Hematopoietic multipotent progenitor cell treated with erythropoietin and hydrocortisone succinate and interleukin-3 and kit ligand, for 8 days (in vitro differentiated cells): ENCODE measurements around the gene NFIA.
A peak's percentile ranks its signal among the peaks of the same experiment; 100 is the strongest.
"Not testable (repeated sequence)": the region's sequence is repeated elsewhere in the genome, so short reads cannot be mapped to it uniquely, and the experiment has no call there.

Source experiments
- DNase-seq: peaks from one replicate; pipeline ENCODE4 v3.0.0-alpha.2; 2015

The NFIA gene

GRCh38 chr1:61109158-61109557 is 26.8 kb downstream of the NFIA start:
- peak; percentile 66 for DNase-seq

DNA sequence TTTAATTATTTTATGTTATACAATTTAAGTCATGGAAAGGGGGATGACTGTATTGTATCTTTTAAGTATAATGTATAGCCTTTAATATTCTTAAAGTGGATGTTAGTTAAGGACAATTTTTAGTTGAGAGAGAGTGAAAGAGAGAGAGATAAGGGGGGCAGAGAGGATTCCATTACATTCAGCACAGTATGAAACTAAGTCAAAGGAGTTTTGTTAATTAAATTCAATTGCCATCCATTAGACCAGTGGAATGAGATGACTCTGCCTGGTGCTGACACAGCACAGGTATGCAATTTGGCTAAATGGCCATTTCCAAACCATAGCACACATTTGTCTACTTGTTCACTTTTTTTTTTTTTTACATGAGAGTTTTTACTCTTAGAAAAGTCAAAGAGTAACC is 27.5 kb downstream of the NFIA start:
- DNase-seq: no peak

DNA sequence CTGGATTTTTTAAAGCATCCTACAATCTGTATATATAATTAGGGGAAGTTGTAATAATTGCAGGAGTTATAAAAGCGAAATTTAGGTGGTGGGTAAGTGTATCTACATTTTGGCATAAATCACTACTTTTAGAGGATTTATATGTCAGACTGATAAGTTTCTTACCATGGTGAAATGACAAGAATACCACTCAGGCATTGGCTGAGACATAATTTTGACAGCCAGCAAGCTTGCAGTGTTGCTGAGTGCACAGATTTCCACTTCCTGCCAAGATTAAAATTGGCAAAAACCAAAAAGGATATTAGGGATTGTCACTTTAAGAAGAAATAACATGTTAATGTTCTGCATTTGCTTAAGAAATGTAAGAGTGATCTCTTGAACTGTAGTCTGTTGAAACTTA is 28.2 kb downstream of the NFIA start:
- no peak for DNase-seq

- DNase-seq: no peak
Observed at GRCh38 chr1:61111084-61112004, 29.0 kb downstream of the NFIA start.

- peak; percentile 9 for DNase-seq
Observed at GRCh38 chr1:61114178-61114870, 32.0 kb downstream of the NFIA start.

GRCh38 chr1:61115436-61115835 is 33.1 kb downstream of the NFIA start:
- peak; percentile 32 for DNase-seq

- peak; percentile 99 for DNase-seq
Observed at GRCh38 chr1:61116421-61116820, 34.1 kb downstream of the NFIA start.

GRCh38 chr1:61117283-61117682 is 34.9 kb downstream of the NFIA start:
- no peak for DNase-seq

DNA sequence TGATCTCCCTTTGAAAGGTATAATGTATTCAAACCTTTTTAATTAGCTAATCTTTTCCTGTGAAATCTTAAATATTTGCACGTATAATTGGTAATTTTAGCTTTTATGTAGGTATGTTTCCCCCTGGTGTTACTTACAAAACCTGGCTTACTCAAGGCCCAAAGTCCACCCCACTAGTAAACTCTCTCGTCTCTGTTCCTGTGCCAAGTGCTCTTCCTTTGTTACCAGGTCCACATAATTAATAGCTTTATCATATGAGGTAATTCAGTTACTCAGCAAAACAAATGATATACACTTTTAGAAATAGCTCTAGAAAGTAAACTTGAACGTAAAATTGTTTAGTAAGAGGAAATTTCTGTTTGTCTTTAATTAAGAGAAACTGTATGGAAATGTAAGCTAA is 36.7 kb downstream of the NFIA start:
- peak; percentile 50 for DNase-seq

GRCh38 chr1:61120246-61120840 is 38.0 kb downstream of the NFIA start:
- DNase-seq: no peak

- DNase-seq: peak; percentile 44
Observed at GRCh38 chr1:61120998-61121397, 38.6 kb downstream of the NFIA start.

DNA sequence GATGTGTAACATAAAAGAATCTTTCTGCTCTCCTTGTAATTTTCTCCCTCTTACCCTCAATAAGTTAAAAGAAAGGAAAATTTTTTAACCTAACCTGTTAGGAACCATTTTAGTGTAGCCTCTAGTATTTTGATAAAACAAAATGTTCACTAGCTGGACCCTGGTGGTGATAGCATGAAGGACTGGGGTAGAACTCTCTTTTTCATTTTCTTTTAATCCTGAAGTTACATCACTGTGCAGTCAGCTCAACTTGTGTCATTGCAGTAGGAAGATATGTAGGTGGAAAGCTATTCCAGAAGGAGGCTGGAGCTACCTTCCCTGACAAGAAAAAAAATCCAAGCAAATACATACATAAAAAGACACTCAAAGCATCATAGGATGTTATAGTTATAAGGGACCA is 39.3 kb downstream of the NFIA start:
- DNase-seq: no peak

GRCh38 chr1:61122389-61122788 is 40.0 kb downstream of the NFIA start:
- no peak for DNase-seq

GRCh38 chr1:61123326-61123725 is 41.0 kb downstream of the NFIA start:
- DNase-seq: no peak

- DNase-seq: no peak
Observed at GRCh38 chr1:61124078-61124477, 41.7 kb downstream of the NFIA start.

GRCh38 chr1:61124696-61125095 is 42.3 kb downstream of the NFIA start:
- no peak for DNase-seq

- no peak for DNase-seq
Observed at GRCh38 chr1:61125263-61125662, 42.9 kb downstream of the NFIA start.

DNA sequence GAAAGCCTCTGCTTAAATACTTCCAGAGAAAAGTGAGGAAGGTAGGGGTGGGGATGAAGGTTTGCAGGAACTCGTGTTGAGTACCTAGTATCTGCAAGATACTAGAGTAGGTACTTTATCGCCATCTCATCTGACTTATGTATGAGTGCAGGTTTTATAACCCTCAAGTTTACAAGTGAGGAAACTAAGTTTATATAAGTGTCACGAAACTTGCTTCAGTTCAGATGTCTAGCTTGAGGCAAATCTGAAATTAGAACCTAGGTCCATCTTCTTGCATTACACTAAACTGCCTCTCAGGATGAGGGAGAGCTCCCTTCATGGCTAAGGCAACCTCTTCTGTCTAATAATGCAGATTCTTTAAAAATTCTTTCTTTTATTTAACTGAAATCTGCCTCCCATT is 43.5 kb downstream of the NFIA start:
- no peak for DNase-seq

DNA sequence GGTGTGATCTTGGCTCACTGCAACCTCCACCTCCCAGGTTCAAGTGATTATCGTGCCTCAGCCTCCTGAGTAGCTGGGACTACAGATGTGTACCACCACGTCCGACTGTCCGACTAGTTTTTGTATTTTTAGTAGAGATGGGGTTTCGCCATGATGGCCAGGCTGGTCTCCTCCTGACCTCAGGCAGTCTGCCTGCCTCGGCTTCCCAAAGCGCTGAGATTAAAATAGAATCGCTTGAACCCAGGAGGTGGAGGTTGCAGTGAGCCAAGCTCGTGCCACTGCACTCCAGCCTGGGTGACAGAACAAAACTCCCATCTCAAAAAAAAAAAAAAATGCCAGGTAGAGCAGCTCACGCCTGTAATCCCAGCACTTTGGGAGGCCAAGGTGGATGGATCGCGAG is 44.5 kb downstream of the NFIA start:
- not testable (repeated sequence) for DNase-seq

- no peak for DNase-seq
Observed at GRCh38 chr1:61130338-61131000, 48.1 kb downstream of the NFIA start.

- DNase-seq: no peak
Observed at GRCh38 chr1:61131248-61131647, 48.9 kb downstream of the NFIA start.

- DNase-seq: peak; percentile 64
Observed at GRCh38 chr1:61131716-61132115, 49.4 kb downstream of the NFIA start.

- DNase-seq: no peak
Observed at GRCh38 chr1:61132176-61132638, 49.8 kb downstream of the NFIA start.
